Occipital lobe (tissue), 2 donors: Measurements from ENCODE around the gene ARHGAP30. TPM values are rescaled to one million over a fixed set of nuclear protein-coding genes. Genes with fewer than 3 reads are reported as not detected.

ENCODE experiments used
- DNase-seq: peaks from one replicate; lab custom pipeline; 2025; lab: John Stamatoyannopoulos, UW
- total RNA-seq: library from RNA; depleted of rRNA; stranded (reverse); fragments of >200 nt; gene quantifications from one replicate; pipeline ENCODE4 v1.2.3, GENCODE V29; 2014

ARHGAP30 gene
- total RNA-seq, 1 donor from 2014 or later = 1.7 TPM

- no peak for DNase-seq
Measured at GRCh38 chr1:161089938-161090337, 20.2 kb upstream of the ARHGAP30 start.

- DNase-seq = no peak
Measured at GRCh38 chr1:161089251-161089924, 19.7 kb upstream of the ARHGAP30 start, which contains the start of gene NECTIN4. NECTIN4 (minus strand) TSS chr1:161089558; CDS start chr1:161089296, 262 bp downstream.

- no peak for DNase-seq
Measured at GRCh38 chr1:161088587-161089110, 19.0 kb upstream of the ARHGAP30 start.

- no peak for DNase-seq
Measured at GRCh38 chr1:161086457-161086856, 16.8 kb upstream of the ARHGAP30 start.

GRCh38 chr1:161085165-161085564 is 15.5 kb upstream of the ARHGAP30 start:
- DNase-seq = no peak

GRCh38 chr1:161084597-161084988 is 14.9 kb upstream of the ARHGAP30 start:
- no peak for DNase-seq

GRCh38 chr1:161083748-161084596 is 14.3 kb upstream of the ARHGAP30 start:
- no peak for DNase-seq

- no peak for DNase-seq
Measured at GRCh38 chr1:161082996-161083747, 13.5 kb upstream of the ARHGAP30 start.

- no peak for DNase-seq
Measured at GRCh38 chr1:161082483-161082882, 12.8 kb upstream of the ARHGAP30 start.

GRCh38 chr1:161081519-161081918 is 11.8 kb upstream of the ARHGAP30 start:
- DNase-seq = no peak

- DNase-seq = no peak
Measured at GRCh38 chr1:161080441-161081405, 11.0 kb upstream of the ARHGAP30 start.

GRCh38 chr1:161079436-161080110 is 9.9 kb upstream of the ARHGAP30 start:
- no peak for DNase-seq

- no peak for DNase-seq
Measured at GRCh38 chr1:161077426-161077825, 7.7 kb upstream of the ARHGAP30 start.

- DNase-seq = no peak
Measured at GRCh38 chr1:161076410-161076809, 6.7 kb upstream of the ARHGAP30 start.

GRCh38 chr1:161074676-161075368 is 5.1 kb upstream of the ARHGAP30 start:
- no peak for DNase-seq

- DNase-seq = no peak
Measured at GRCh38 chr1:161073474-161074121, 3.9 kb upstream of the ARHGAP30 start.

- DNase-seq = no peak
Measured at GRCh38 chr1:161072751-161073449, 3.2 kb upstream of the ARHGAP30 start.

GRCh38 chr1:161071886-161072371 is 2.2 kb upstream of the ARHGAP30 start:
- no peak for DNase-seq
